Measurements from ENCODE around the gene PCDH9. TPM values are rescaled to one million over a fixed set of nuclear protein-coding genes. Genes with fewer than 3 reads are reported as not detected.

Gene PCDH9
- total and polyA plus RNA-seq, 2 of the 13 experiments (the other 11 are each of a cell fraction or from before 2014, with no cell fraction given) = 0.09 TPM; not detected in 1

DNA sequence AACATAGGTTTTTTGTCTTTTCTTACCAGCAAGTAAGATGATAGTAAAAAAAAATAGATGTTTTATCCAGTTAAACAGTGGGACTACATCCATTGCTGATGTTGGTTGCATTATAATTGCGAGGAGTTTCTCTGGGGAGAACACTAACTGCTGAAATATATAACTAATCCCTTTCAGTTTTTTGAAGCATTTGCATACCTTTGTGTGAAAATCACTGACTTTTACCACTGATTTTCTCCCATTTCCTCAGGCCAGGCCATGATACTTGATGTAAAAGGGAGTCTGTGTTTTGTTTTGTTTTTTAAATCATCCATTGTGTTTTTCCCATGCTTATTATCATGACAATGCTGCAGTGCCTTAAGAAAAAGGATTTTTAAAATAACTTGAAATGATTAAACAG is 699.5 kb downstream of the PCDH9 start:
- no peaks in the 10 kb centered on the region for H3K79me2 ChIP-seq (ENCODE audit: insufficient read depth, low read length)
- H3K9me3 ChIP-seq (ENCODE audit: low read length) = no peaks in the 10 kb centered on the region
- BruUV-seq (replicated peaks) = no TSS peak
- intact Hi-C loops (cut with micrococcal nuclease; ENCODE audit: unreplicated experiment) = no loop called here
- H3K4me1 ChIP-seq (ENCODE audit: insufficient read depth, low read length) = no peaks in the 10 kb centered on the region
- WGBS (ENCODE audit: low lambda C conversion rate) = 0% methylated on average over 1 of the region's 1 CpG
- H3K36me3 ChIP-seq (replicated peaks in 1 of 2; ENCODE audit: control insufficient read depth in 1 of 2, insufficient read depth in 2 of 2, low read length in 2 of 2) = no peaks in the 10 kb centered on the region
- POLR2A ChIA-PET = no interaction called here
- H3K9ac ChIP-seq (ENCODE audit: insufficient read depth, low read depth, low read length) = no peak overlapping the region
- FAIRE-seq (no peak), ATAC-seq (no peak), DNase-seq (ENCODE audit: low spot score) (no peak)
- CTCF ChIA-PET (ENCODE audit: low intra/inter-chr PET ratio, low total read pairs) = no interaction called here
- no peaks in the 10 kb centered on the region for H3K27me3 ChIP-seq (ENCODE audit: control insufficient read depth in 1 of 2, insufficient read depth in 2 of 2, low read length in 2 of 2)
- in situ Hi-C loops (cut with HindIII; ENCODE audit: extremely low pct_ligation_motif_present, low pct_unique_long_range_greater_than_20kb) = no loop called here
- H3K27ac ChIP-seq (ENCODE audit: extremely low read length, insufficient read depth, low read length) = no peak overlapping the region
- no peak overlapping the region for H3K4me2 ChIP-seq (ENCODE audit: low read depth, low read length)
- no peak for TF ChIP-seq NFKBIZ (CRISPR knock-in tag; IDR thresholded peaks at IDR 0.05)
- no peak for TF ChIP-seq SMYD3 (CRISPR knock-in tag; IDR thresholded peaks at IDR 0.05)
- TF ChIP-seq ZNF230 (CRISPR knock-in tag; IDR thresholded peaks at IDR 0.05) = no peak
- TF ChIP-seq, protein P1, sequence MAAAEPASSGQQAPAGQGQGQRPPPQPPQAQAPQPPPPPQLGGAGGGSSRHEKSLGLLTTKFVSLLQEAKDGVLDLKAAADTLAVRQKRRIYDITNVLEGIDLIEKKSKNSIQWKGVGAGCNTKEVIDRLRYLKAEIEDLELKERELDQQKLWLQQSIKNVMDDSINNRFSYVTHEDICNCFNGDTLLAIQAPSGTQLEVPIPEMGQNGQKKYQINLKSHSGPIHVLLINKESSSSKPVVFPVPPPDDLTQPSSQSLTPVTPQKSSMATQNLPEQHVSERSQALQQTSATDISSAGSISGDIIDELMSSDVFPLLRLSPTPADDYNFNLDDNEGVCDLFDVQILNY (CRISPR knock-in tag; conservative IDR thresholded peaks at IDR 0.05) = no peak
- TF ChIP-seq, protein P2, sequence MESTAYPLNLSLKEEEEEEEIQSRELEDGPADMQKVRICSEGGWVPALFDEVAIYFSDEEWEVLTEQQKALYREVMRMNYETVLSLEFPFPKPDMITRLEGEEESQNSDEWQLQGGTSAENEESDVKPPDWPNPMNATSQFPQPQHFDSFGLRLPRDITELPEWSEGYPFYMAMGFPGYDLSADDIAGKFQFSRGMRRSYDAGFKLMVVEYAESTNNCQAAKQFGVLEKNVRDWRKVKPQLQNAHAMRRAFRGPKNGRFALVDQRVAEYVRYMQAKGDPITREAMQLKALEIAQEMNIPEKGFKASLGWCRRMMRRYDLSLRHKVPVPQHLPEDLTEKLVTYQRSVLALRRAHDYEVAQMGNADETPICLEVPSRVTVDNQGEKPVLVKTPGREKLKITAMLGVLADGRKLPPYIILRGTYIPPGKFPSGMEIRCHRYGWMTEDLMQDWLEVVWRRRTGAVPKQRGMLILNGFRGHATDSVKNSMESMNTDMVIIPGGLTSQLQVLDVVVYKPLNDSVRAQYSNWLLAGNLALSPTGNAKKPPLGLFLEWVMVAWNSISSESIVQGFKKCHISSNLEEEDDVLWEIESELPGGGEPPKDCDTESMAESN (CRISPR knock-in tag; conservative IDR thresholded peaks at IDR 0.05) = no peak
- TF ChIP-seq ZNF260 (CRISPR knock-in tag; IDR thresholded peaks at IDR 0.05; ENCODE audit: borderline replicate concordance, low read depth) = no peak
- TF ChIP-seq JDP2 (CRISPR knock-in tag; IDR thresholded peaks at IDR 0.05; ENCODE audit: borderline replicate concordance) = no peak
- H3K4me3 ChIP-seq (replicated peaks in 1 of 3; ENCODE audit: insufficient read depth in 1 of 3, low read depth in 2 of 3, low read length in 3 of 3) = no peak overlapping the region
- H4K20me1 ChIP-seq (ENCODE audit: insufficient read depth, low read length) = no peaks in the 10 kb centered on the region
- H2AFZ ChIP-seq (ENCODE audit: low read length) = no peak overlapping the region
